K562 (cell line): ENCODE data around the gene CHD2. TPM values are rescaled to one million over a fixed set of nuclear protein-coding genes. Genes with fewer than 3 reads are reported as not detected.
A peak's percentile ranks its signal among the peaks of the same experiment; 100 is the strongest.

Experiments used
- ATF7 ChIP-seq: fragments of 450-650 bp; IDR thresholded peaks from 2 replicates; pipeline ENCODE4 v1.7.1; 2014; ENCODE audit warnings: mild to moderate bottlenecking, moderate library complexity
- CUX1 ChIP-seq: fragments of 200-800 bp; sonication (Bioruptor generic); IDR thresholded peaks from 2 replicates; pipeline ENCODE4 v1.6.1; 2016; ENCODE audit warnings: missing genetic modification characterization, missing compliant biosample characterization
- FUS ChIP-seq: fragments of 200-400 bp; formaldehyde crosslinking; optimal IDR thresholded peaks from 2 replicates; pipeline ENCODE3; 2017; ENCODE audit warnings: low read depth, low read length
- GABPA ChIP-seq: fragments of 200-800 bp; sonication (Bioruptor generic); conservative IDR thresholded peaks from 2 replicates; pipeline ENCODE4 v1.6.1; 2016; ENCODE audit warnings: low read depth, missing genetic modification characterization, missing compliant biosample characterization
- GTF2F1 ChIP-seq: IDR thresholded peaks from 2 replicates; pipeline ENCODE4 v1.6.1; 2011; ENCODE audit warnings: low read depth, low read length, improper control_type of control experiment
- IRF2 ChIP-seq: sonication (generic); formaldehyde crosslinking; IDR thresholded peaks from 2 replicates; pipeline ENCODE4 v1.8.1; 2022; ENCODE audit warnings: mild to moderate bottlenecking, missing genetic modification reagents
- PML ChIP-seq: IDR thresholded peaks from 2 replicates; pipeline ENCODE4 v1.6.1; 2012; ENCODE audit warnings: low read length, inconsistent platforms
- ZBTB43 ChIP-seq: sonication (generic); formaldehyde crosslinking; IDR thresholded peaks from 2 replicates; pipeline ENCODE4 v1.8.0; 2023; ENCODE audit warnings: mild to moderate bottlenecking, missing genetic modification reagents
- ZNF140 ChIP-seq: fragments of 250-450 bp; sonication (Bioruptor Pico); IDR thresholded peaks from 2 replicates; pipeline ENCODE4 v1.8.0; 2021; ENCODE audit warnings: moderate library complexity, mild to moderate bottlenecking, inconsistent platforms
- ZNF324 ChIP-seq: fragments of 250-450 bp; sonication (Bioruptor Pico); IDR thresholded peaks from 2 replicates; pipeline ENCODE4 v1.4.0; 2020; ENCODE audit warnings: mild to moderate bottlenecking
- ZNF407 ChIP-seq: fragments of 450-650 bp; IDR thresholded peaks from 2 replicates; pipeline ENCODE4 v1.6.1; 2016; ENCODE audit warnings: low read depth
- ZNF583 ChIP-seq: fragments of 250-450 bp; sonication (Bioruptor Pico); IDR thresholded peaks from 2 replicates; pipeline ENCODE4 v1.4.0; 2020
- ZZZ3 ChIP-seq: fragments of 450-650 bp; IDR thresholded peaks from 2 replicates; pipeline ENCODE4 v1.6.1; 2016; ENCODE audit warnings: antibody characterized with exemption, mild to moderate bottlenecking, moderate library complexity
- polyA plus RNA-seq, 8 experiments: library from polyadenylated mRNA; depleted of rRNA in 4 of 8; stranded (reverse) in 5 of 8; unstranded in 3 of 8; fragments of >200 nt; fragmentation: Nextera tagmentation in 2 of 8; fragmentation: Illumina TruSeq in 1 of 8; extraction: Ambion mirVana in 2 of 8; extraction: Trizol in 1 of 8; gene quantifications; 2 replicates each; pipeline versions ENCODE4 v1.2.1 to v1.2.3, GENCODE V29; 2011 to 2014; ENCODE audit warnings: inconsistent platforms in 1 of 8, missing spikeins in 1 of 8
- total RNA-seq, 7 experiments: library from RNA; depleted of rRNA in 6 of 7; stranded (reverse); fragments of >200 nt in 6 of 7; fragmentation: Illumina TruSeq in 2 of 7; extraction: Trizol in 2 of 7; gene quantifications; 2 replicates each; pipeline versions ENCODE4 v1.2.1 to v1.2.3, GENCODE V29; 2011 to 2021; ENCODE audit warnings: low replicate concordance in 1 of 7

Gene CHD2
- total and polyA plus RNA-seq, 9 of the 15 experiments (the other 6 are each of a cell fraction or from before 2014, with no cell fraction given): 38.9 to 70.8 (median 56.2) TPM

- no peak for TF ChIP-seq ZNF407
- TF ChIP-seq ZNF583 (CRISPR knock-in tag): peak; percentile 44; the same call in 1 of the 2 replicates
- peak; percentile 40; the same call in 1 of the 2 replicates for TF ChIP-seq GTF2F1
- peak; percentile 28; the same call in 1 of the 2 replicates for TF ChIP-seq ZNF324 (CRISPR knock-in tag)
- no peak for TF ChIP-seq CUX1 (CRISPR knock-in tag)
- TF ChIP-seq ZZZ3: no peak
- TF ChIP-seq ZNF140: no peak
- TF ChIP-seq ATF7: peak; percentile 80
- peak; percentile 77 for TF ChIP-seq GABPA (tag)
- TF ChIP-seq FUS: no peak
- no peak for TF ChIP-seq ZBTB43
- TF ChIP-seq PML: peak; percentile 70
- no peak for TF ChIP-seq IRF2 (CRISPR knock-in tag)
These were observed 18.1 kb upstream of the CHD2 start (continued) for GRCh38 chr15:92881802-92882696.
